GM12875 (cell line): Measurements from ENCODE around the gene UBR3.
"Not testable (repeated sequence)": the region's sequence is repeated elsewhere in the genome, so short reads cannot be mapped to it uniquely, and the experiment has no call there.

Experiments used
- H3K4me3 ChIP-seq: one replicate; pipeline ENCODE4 v1.5.1; 2011; ENCODE audit warnings: low read depth, low read length, control low read depth
- CTCF ChIP-seq: IDR thresholded peaks from 2 replicates; pipeline ENCODE4 v1.5.1; 2011; ENCODE audit warnings: low read depth, mild to moderate bottlenecking, control low read depth, inconsistent platforms, low read length, moderate library complexity, borderline replicate concordance; ENCODE audit not compliant: insufficient read depth

UBR3 gene

DNA sequence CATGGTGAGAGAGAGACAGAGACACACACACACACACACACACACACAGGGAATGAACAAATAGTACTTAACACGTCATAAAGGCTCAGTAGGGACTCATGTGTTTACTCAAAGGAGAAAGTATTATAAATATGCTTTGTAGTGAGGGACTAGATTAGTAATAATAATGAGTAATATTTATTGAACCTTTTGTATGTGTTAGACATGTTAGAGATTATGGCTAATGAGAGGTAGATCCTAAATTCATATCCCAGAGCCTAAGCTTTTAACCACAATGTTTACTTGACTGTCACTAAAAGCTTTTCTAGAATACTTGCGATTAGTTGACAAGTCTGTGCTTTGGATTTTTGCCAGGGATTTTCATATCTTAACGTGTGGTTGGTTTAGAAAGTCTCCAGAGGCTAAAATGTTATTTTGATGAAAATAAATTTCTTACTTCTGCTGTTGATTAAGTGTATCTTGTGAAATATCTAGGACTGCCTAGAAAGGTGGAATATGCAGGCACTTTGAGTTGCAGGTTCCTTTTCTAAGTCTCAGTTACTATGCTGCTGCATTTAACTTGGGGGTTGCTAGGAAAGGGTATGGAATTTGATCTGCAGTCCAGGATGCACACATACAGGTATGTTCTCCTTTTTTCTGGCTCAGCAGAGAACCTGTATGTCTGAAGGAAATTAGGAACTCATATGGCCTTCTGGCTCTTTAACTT is 64.5 kb downstream of the UBR3 start:
- no peak for TF ChIP-seq CTCF

DNA sequence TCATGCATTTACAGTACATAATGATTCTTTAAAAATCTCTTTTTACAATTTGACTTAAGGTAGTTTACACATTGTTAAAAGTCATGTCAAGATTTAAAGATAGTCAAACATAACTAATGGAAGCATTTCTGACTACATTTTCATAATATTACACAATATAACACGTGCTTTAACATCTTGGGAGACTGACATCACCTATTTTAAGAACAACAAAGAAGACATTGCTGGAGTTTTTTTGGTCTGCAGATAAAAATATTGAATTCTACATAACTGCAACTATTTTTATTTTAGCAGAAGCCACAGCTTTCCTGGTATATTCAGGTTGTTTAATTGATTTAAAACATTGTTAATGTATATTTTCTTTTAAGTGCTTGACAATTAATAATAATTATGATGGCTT is 65.7 kb downstream of the UBR3 start:
- no peak for TF ChIP-seq CTCF
- no peak overlapping the region for H3K4me3 ChIP-seq

More for the DNA sequence above, 64.5 kb downstream of the UBR3 start:
- no peak overlapping the region for H3K4me3 ChIP-seq

DNA sequence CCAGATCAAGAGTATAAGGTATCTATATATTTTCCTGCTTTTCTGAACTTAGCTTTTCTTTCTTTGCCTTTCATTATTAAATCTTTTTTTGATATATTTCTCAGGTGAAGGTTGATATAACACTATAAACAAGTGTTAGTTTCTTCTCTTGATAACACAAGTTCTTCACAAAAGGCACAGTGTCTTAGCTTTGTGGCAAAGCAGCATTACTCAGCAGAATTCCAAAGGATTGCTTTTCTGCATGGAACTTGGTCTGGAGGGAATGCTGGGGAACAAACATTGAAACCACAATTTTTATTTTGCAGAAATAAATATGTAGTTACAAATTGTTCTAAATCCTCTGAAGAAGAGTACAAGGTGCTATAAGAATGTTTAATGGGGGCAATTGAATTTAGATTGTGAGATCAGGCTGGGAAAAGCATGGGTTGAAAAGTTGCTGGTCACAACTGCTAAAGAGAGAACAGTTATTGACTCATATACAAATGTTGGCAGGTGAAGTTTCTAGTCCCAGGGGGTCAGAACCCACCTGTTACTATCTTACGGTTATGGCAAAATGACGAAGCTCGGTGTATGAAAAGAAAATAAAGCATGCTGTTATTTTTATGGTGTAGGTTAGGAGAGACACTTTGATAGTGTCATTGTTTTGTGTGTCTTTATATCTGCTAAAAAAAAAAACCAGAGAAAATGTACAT is 68.2 kb downstream of the UBR3 start:
- no peak overlapping the region for H3K4me3 ChIP-seq
- TF ChIP-seq CTCF = no peak

DNA sequence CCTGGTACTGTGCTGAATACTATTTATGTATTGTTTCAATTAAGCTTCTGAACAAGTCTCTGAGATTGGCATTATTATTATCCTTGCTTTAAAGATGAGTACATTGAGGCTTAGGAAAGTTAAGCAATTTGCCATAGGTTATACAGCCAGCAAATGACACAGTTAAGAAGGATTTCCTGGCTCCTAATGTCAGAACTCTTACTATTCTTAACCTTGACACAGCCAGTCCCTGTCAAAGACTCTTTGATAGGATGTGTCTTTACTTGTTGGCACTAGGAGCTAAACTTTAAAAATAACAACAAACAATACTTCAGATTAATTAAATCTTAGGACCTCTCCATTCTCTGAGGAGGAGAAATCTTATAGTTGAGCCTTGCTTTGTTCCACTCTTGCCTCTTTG is 70.6 kb downstream of the UBR3 start:
- no peak for TF ChIP-seq CTCF
- no peak overlapping the region for H3K4me3 ChIP-seq

- not testable (repeated sequence) for H3K4me3 ChIP-seq
These were observed 72.8 kb downstream of the UBR3 start for GRCh38 chr2:169900103-169900502.

- H3K4me3 ChIP-seq = no peak overlapping the region
- no peak for TF ChIP-seq CTCF
These were observed 73.4 kb downstream of the UBR3 start for GRCh38 chr2:169900686-169901085.

DNA sequence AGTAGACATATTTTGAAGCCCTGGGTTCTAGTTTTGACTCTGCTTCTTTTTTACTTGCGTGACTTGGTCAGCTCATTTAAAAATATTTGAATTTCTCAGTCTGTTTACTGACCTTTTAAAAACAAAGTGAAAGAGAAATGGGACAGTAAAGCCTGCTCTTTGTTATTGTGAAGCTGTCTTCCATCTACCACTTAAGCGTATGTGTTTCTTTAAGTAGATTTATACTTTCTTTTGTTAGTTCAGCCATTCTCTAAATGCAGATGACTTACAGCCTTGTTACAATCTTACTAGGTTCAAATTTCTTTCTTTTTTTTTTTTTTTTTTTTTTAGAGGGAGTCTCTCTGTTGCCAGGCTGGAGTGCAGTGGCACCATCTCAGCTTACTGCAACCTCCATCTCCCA is 79.5 kb downstream of the UBR3 start:
- H3K4me3 ChIP-seq = no peak overlapping the region
- no peak for TF ChIP-seq CTCF

DNA sequence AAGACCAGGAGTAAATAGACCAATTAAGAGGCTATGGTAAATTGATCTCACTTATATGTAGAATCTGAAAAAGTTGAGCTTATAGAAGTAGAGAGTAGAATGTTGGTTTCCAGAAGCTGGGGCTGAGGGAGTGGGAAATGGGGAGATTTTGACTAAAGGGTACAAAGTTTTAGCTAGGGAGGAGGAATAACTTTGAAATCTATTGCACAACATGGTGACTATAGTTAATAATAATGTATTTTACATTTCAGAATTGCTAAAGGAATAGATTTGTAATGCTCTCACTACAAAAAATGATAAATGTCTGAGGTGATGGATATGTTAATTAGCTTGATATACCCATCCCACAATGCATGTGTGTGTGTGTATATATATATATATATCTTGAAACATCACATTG is 82.1 kb downstream of the UBR3 start:
- no peak for TF ChIP-seq CTCF
- no peak overlapping the region for H3K4me3 ChIP-seq
